OCI-LY3 (cell line): ENCODE results near the gene TLR6.

Experiments used
- H2AFZ ChIP-seq: fragments of 200-600, 300-600 bp; shearing (Covaris generic); 2 replicates; pipeline ENCODE4 v1.6.0; 2014; ENCODE audit warnings: antibody characterized with exemption, low read depth, low read length
- H3K27ac ChIP-seq: fragments of 200-600, 300-600 bp; sonication (generic); 2 replicates; pipeline ENCODE4 v1.5.1; 2014; ENCODE audit warnings: mild to moderate bottlenecking, low read length, moderate library complexity, mixed read lengths
- H3K27me3 ChIP-seq: fragments of 200-600, 300-600 bp; sonication (generic); 2 replicates; pipeline ENCODE4 v1.6.1; 2014; ENCODE audit warnings: low read depth, low read length, mixed read lengths
- H3K36me3 ChIP-seq: fragments of 200-600, 300-600 bp; sonication (generic); replicated peaks from 2 replicates; pipeline ENCODE3; 2014; ENCODE audit warnings: low read depth, low read length, mixed read lengths
- H3K4me1 ChIP-seq: fragments of 300-600, 200-600 bp; sonication (generic); 2 replicates; pipeline ENCODE4 v1.6.1; 2014; ENCODE audit warnings: low read length, mixed read lengths
- H3K4me2 ChIP-seq: fragments of 200-600, 300-600 bp; sonication (generic); 2 replicates; pipeline ENCODE4 v1.6.1; 2014; ENCODE audit warnings: low read length, mixed read lengths
- H3K4me3 ChIP-seq: fragments of 300-600, 200-600 bp; sonication (generic); 2 replicates; pipeline ENCODE4 v1.5.1; 2014; ENCODE audit warnings: antibody characterized with exemption, mild to moderate bottlenecking, low read length, moderate library complexity
- H3K79me2 ChIP-seq: fragments of 300-600, 200-600 bp; shearing (Covaris generic); 2 replicates; pipeline ENCODE4 v1.6.1; 2014; ENCODE audit warnings: mild to moderate bottlenecking, low read length, mixed read lengths
- H3K9ac ChIP-seq: fragments of 300-600, 200-600 bp; shearing (Covaris generic); 2 replicates; pipeline ENCODE4 v1.6.0; 2014; ENCODE audit warnings: mild to moderate bottlenecking, low read length, moderate library complexity
- H3K9me3 ChIP-seq: fragments of 200-600, 300-600 bp; shearing (Covaris generic); 2 replicates; pipeline ENCODE4 v1.6.1; 2014; ENCODE audit warnings: low read length, mixed read lengths; ENCODE audit not compliant: insufficient read depth
- H4K20me1 ChIP-seq: fragments of 200-600, 300-600 bp; sonication (generic); 2 replicates; pipeline ENCODE4 v1.6.1; 2016; ENCODE audit warnings: low read length, mixed read lengths; ENCODE audit not compliant: insufficient read depth
- EZH2phosphoT487 ChIP-seq: fragments of 200-600 bp; shearing (Covaris generic); IDR thresholded peaks from 2 replicates; pipeline ENCODE4 v1.6.1; 2018; ENCODE audit warnings: antibody characterized with exemption, mixed run types, low read depth
- TF ChIP-seq, protein P1 (sequence below): fragments of 200-600, 300-600 bp; sonication (generic); IDR thresholded peaks from 2 replicates; pipeline ENCODE4 v1.5.1; 2014; ENCODE audit warnings: antibody characterized with exemption, low read length, low read depth

The TLR6 gene

DNA sequence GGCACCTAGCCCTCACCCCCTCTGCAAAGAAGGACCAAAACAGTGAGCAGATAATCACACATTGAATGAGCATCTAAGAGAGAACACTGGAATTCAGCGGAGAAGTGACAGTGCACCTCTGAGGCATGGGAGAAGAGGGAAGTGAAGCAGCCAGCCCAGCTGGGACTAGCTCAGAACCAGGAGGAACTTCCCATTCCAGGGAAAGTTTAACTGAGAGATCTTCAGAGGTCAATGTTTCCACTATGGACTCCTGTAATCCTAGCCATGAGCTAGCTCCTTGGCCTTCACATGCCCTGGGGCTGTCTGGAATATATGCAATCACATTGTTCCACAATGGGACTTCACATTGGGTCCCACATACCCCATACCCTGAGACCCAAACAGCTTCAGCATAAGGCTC lies 24.4 kb downstream of the TLR6 start:
- Histone ChIP-seq H3K27ac (no peak overlapping the region), H3K9ac (no peak overlapping the region), H3K79me2 (peaks cover 24% of the 10 kb centered on the region), H4K20me1 (no peaks in the 10 kb centered on the region), H3K4me1 (peaks cover 2% of the 10 kb centered on the region; the same call in 1 of the 2 replicates), H3K4me3 (no peak overlapping the region), H3K36me3 (peaks cover 31% of the 10 kb centered on the region), H3K9me3 (peaks cover 17% of the 10 kb centered on the region; the same call in 1 of the 2 replicates), H2AFZ (no peak overlapping the region), H3K27me3 (no peaks in the 10 kb centered on the region), H3K4me2 (no peak overlapping the region)
- no peak for TF ChIP-seq EZH2phosphoT487
- TF ChIP-seq, protein P1, sequence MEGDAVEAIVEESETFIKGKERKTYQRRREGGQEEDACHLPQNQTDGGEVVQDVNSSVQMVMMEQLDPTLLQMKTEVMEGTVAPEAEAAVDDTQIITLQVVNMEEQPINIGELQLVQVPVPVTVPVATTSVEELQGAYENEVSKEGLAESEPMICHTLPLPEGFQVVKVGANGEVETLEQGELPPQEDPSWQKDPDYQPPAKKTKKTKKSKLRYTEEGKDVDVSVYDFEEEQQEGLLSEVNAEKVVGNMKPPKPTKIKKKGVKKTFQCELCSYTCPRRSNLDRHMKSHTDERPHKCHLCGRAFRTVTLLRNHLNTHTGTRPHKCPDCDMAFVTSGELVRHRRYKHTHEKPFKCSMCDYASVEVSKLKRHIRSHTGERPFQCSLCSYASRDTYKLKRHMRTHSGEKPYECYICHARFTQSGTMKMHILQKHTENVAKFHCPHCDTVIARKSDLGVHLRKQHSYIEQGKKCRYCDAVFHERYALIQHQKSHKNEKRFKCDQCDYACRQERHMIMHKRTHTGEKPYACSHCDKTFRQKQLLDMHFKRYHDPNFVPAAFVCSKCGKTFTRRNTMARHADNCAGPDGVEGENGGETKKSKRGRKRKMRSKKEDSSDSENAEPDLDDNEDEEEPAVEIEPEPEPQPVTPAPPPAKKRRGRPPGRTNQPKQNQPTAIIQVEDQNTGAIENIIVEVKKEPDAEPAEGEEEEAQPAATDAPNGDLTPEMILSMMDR, result no peak

DNA sequence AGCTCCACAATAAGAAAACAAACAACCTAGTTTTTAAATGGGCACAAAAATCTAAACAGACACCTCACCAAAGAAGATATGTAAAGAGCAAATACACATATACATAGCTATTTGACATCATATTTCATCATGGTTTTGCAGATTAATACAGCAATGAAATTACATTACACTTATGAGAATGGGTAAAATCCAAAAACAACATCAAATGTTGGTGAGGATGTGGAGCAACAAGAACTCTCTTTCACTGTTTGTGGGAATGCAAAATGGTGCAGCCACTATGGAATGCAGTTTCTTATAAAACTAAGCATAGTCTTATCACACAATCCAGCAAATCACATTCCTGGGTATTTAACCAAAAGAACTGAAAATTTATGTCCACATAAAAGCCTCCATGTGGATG lies 25.0 kb downstream of the TLR6 start:
- Histone ChIP-seq H3K79me2 (peaks cover 24% of the 10 kb centered on the region), H3K27ac (no peak overlapping the region), H3K4me1 (no peaks in the 10 kb centered on the region)

DNA sequence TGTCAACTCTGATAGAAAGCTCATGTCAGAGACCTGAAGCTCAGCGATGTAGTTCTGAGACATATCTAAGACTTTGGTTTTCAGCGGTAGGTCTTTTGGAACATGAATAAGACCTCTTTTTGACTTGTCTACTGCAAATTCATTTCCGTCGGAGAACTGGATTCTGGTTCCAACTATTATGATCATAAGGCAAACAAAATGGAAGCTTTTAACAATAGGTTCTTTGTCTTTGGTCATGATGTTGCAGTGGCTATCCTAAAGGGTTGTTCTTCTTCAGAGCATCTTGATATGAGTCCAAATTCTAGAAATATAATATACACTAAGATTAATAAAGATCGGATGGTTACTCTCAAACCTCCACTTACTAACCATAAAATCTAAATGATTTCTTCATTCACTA lies 27.4 kb downstream of the TLR6 start:
- H3K4me1 ChIP-seq, result no peaks in the 10 kb centered on the region
- H3K4me2 ChIP-seq, result no peak overlapping the region
- 0 out of 2 replicates have a peak, but pooled peaks cover under 1% of the 10 kb centered on the region for H3K9me3 ChIP-seq
- peaks cover 46% of the 10 kb centered on the region for H3K36me3 ChIP-seq
- no peaks in the 10 kb centered on the region for H4K20me1 ChIP-seq
- no peak overlapping the region for H3K9ac ChIP-seq
- peaks cover 18% of the 10 kb centered on the region for H3K79me2 ChIP-seq
- no peak overlapping the region for H2AFZ ChIP-seq
- no peaks in the 10 kb centered on the region for H3K27me3 ChIP-seq
- H3K4me3 ChIP-seq, result no peak overlapping the region
- TF ChIP-seq EZH2phosphoT487, result no peak
- TF ChIP-seq, protein P1, result no peak
- no peak overlapping the region for H3K27ac ChIP-seq

More for the DNA sequence above, 25.0 kb downstream of the TLR6 start:
- Histone ChIP-seq H3K9me3 (peaks cover 15% of the 10 kb centered on the region; the same call in 1 of the 2 replicates), H3K27me3 (no peaks in the 10 kb centered on the region), H3K4me2 (no peak overlapping the region), H3K36me3 (peaks cover 35% of the 10 kb centered on the region), H4K20me1 (no peaks in the 10 kb centered on the region), H2AFZ (no peak overlapping the region), H3K4me3 (no peak overlapping the region), H3K9ac (no peak overlapping the region)
- TF ChIP-seq EZH2phosphoT487, result no peak
- TF ChIP-seq, protein P1, result no peak

DNA sequence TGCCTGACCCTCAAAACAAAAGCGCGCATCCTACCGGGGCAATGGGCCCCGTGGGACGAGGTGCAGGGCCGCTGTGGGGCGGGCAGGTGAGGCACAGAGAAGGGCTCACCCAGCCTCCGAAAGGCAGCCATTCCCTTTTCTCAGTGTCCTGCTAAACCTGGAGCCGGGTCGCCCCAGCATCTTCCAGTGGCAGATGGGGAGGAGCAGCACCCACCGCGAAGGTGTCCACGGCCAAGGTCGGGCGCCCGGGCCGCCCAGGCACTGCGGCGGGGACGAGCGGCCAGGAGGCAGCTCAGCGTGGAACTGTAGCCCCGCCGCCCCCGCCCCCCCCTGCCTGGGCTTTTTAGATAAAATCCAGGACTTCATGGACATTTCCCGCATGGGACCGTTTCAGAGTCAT lies 32.9 kb downstream of the TLR6 start:
- no peak overlapping the region for H3K27ac ChIP-seq
- H4K20me1 ChIP-seq, result no peaks in the 10 kb centered on the region
- no peak overlapping the region for H3K4me3 ChIP-seq
- H3K36me3 ChIP-seq, result peaks cover 59% of the 10 kb centered on the region
- no peak overlapping the region for H3K9ac ChIP-seq
- no peak overlapping the region for H3K4me2 ChIP-seq
- peaks cover 28% of the 10 kb centered on the region for H3K4me1 ChIP-seq
- no peak overlapping the region for H2AFZ ChIP-seq
- H3K9me3 ChIP-seq, result peaks cover 10% of the 10 kb centered on the region; the same call in 1 of the 2 replicates
- H3K27me3 ChIP-seq, result no peaks in the 10 kb centered on the region
- no peaks in the 10 kb centered on the region for H3K79me2 ChIP-seq
- no peak for TF ChIP-seq EZH2phosphoT487
- TF ChIP-seq, protein P1, result no peak
